Renal pelvis (tissue), 4 donors: Measurements from ENCODE around the gene BCKDK. TPM values are rescaled to one million over a fixed set of nuclear protein-coding genes. Genes with fewer than 3 reads are reported as not detected.

Experiments
- DNase-seq: peaks from one replicate; pipeline ENCODE4 v3.0.0-alpha.2; 2013
- polyA plus RNA-seq, 3 donors: library from polyadenylated mRNA; unstranded; fragments of 120-200 nt; gene quantifications; one replicate each; pipeline ENCODE4 v1.2.1, GENCODE V29; 2013; ENCODE audit not compliant: insufficient read length in 3 of 3

Gene BCKDK
- polyA plus RNA-seq, 3 donors, result 40.4 to 47.7 (median 41.6) TPM

- DNase-seq, result no peak
Observed at GRCh38 chr16:31077592-31078396, 30.4 kb upstream of the BCKDK start.

GRCh38 chr16:31078597-31079341, 29.4 kb upstream of the BCKDK start:
- no peak for DNase-seq

- DNase-seq, result no peak
Observed at GRCh38 chr16:31079342-31079944, 28.7 kb upstream of the BCKDK start.

- no peak for DNase-seq
Observed at GRCh38 chr16:31080035-31080629, 28.1 kb upstream of the BCKDK start.

- DNase-seq, result no peak
Observed at GRCh38 chr16:31080756-31081419, 27.3 kb upstream of the BCKDK start.

GRCh38 chr16:31081428-31082351, 26.5 kb upstream of the BCKDK start:
- DNase-seq, result no peak

GRCh38 chr16:31082368-31083045, 25.7 kb upstream of the BCKDK start:
- DNase-seq, result no peak

- DNase-seq, result no peak
Observed at GRCh38 chr16:31083081-31083480, 25.1 kb upstream of the BCKDK start.

- DNase-seq, result no peak
Observed at GRCh38 chr16:31083556-31083955, 24.6 kb upstream of the BCKDK start.

GRCh38 chr16:31083981-31084380, 24.2 kb upstream of the BCKDK start:
- DNase-seq, result no peak

- DNase-seq, result no peak
Observed at GRCh38 chr16:31084584-31085302, 23.4 kb upstream of the BCKDK start.

- no peak for DNase-seq
Observed at GRCh38 chr16:31085411-31085810, 22.8 kb upstream of the BCKDK start.

- DNase-seq, result no peak
Observed at GRCh38 chr16:31085873-31086628, 22.1 kb upstream of the BCKDK start.

- DNase-seq, result no peak
Observed at GRCh38 chr16:31086629-31086906, 21.6 kb upstream of the BCKDK start.

GRCh38 chr16:31087481-31087880, 20.7 kb upstream of the BCKDK start:
- no peak for DNase-seq

- no peak for DNase-seq
Observed at GRCh38 chr16:31087971-31088370, 20.2 kb upstream of the BCKDK start.

GRCh38 chr16:31088459-31089183, 19.6 kb upstream of the BCKDK start, which contains the start of gene PRSS53:
TSS of gene PRSS53 (minus strand) at chr16:31088943. CDS start at chr16:31088809, 134 bp downstream.
- DNase-seq, result no peak

GRCh38 chr16:31089199-31089598, 19.0 kb upstream of the BCKDK start:
- DNase-seq, result no peak
